CD4-positive, alpha-beta T cell treated with Interferon gamma for 1 hour (primary cell): ENCODE measurements around the gene ISG15.
"Not testable (repeated sequence)": the region's sequence is repeated elsewhere in the genome, so short reads cannot be mapped to it uniquely, and the experiment has no call there.

Experiments used
- DNase-seq: peaks from one replicate; pipeline ENCODE4 v3.0.0-alpha.2; 2020

The ISG15 gene

GRCh38 chr1:1030867-1031658 is 17.8 kb downstream of the ISG15 start:
- DNase-seq = not testable (repeated sequence)

GRCh38 chr1:1031659-1032235 is 18.4 kb downstream of the ISG15 start:
- no peak for DNase-seq

- no peak for DNase-seq
Measured at GRCh38 chr1:1032424-1032823, 19.1 kb downstream of the ISG15 start.

- peak; percentile 92 for DNase-seq
Measured at GRCh38 chr1:1033009-1033587, 19.8 kb downstream of the ISG15 start.

DNA sequence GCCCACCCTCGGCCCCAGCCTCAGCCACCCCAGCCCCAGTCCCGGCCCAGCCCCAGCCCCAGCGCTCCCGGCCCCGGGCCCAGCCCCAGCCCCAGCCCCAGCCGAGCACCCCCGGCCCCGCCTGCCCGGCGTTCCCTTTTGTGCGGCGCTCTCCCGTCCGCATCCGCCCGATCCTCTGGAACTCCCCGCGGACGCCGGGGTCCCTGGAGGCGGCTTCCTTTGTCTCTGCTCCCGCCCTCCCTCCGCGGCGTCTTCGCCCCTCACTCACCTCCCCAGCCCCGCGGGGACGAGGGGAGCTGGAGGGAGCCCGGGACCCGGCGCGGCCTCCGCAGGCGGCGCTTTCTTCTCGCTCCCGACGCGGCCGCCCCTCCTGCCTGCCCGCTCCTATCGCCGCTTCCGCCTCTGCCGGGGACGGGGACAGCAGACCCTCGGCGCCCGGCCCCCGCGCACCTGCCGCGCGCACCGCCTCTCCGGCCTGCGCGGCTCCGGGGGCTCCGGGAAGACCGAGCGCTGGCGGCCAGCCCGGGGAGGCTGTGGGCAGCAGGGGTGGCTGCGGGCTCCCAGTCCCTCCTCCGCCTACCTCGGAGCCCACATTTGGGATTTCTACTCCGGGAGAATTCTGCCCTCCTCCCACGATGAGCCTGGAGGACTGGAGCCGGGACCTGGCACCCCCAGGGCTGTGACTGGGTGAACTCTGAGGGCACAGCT is 20.6 kb downstream of the ISG15 start:
- no peak for DNase-seq

DNA sequence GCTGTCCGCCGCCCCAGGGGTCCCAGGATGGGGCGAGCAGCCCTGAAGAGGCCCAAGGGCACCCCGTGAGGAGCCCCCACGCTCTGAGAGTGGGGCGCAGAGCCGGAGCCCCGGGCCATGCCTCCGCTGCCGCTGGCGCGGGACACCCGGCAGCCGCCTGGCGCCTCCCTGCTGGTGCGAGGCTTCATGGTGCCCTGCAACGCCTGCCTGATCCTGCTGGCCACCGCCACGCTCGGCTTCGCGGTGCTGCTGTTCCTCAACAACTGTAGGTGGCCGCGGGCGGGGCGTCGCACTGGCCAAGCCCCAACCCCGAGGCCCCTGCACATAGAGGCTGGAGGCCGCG is 21.1 kb downstream of the ISG15 start:
- DNase-seq = no peak

GRCh38 chr1:1035291-1035943 is 22.1 kb downstream of the ISG15 start:
- DNase-seq = no peak

DNA sequence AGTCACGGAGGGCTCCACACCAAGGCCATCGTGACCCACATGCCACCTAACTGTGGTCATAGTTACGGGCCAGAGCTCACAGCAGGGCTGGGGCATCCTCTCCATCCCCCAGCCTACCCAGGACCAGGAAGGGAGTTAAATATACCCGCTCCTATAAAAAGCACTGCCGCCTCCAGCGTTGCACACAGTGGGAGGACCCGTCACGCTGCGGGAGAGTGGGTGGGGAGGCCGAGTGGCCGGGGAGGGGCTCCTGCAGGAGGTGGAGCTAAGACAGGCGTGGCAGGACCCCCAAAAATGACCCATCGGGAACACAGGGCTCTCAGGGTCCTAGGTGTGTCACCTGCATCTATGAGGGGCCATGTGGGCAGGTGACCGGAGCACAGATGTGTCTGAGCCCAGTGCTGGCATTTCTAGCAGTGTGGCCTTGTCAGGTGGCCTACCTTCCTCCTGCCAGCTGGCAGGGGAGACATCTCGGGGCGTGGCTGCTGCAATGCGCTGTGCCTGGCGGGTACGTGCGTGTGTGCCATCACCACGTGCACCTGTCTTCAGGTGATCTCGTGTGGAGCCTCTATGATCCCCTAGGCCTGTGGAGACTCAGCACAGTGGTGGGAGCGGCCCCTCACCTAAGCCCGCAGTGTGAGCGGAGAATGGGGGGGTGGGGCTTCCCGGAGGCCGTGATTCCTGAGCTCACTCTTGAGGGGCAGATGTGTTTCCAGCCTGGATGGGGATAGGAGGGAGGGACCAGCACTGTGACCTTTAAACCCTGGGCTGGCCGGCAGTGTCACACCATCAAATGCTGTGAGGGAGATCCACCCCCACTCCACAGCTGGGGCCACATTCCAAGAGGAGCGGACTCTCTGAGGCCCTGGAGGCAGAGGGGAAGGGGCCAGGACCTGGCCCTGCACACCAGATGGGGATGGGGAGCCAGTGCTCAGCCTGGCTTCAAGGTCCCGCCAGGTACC is 24.4 kb downstream of the ISG15 start:
- no peak for DNase-seq

DNA sequence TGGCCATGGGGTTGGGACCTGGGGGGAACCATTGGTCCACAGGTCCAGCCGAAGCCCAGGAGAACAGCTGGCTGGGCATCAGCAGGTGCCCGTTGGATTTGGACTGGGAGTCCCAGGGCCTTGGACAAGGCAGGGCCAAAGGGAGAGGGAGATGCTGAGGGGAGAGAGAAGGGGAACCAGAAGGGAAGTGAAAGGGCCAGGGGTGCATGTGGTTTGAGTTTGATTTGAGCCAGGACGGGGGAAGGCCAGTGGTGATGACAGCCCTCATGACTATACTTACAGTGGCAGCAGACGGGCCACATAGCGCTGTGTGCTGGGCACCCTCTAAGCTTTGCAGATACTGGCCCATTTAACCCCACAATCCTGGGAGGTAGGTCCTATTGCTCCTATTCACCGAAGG is 25.4 kb downstream of the ISG15 start:
- DNase-seq = no peak

DNA sequence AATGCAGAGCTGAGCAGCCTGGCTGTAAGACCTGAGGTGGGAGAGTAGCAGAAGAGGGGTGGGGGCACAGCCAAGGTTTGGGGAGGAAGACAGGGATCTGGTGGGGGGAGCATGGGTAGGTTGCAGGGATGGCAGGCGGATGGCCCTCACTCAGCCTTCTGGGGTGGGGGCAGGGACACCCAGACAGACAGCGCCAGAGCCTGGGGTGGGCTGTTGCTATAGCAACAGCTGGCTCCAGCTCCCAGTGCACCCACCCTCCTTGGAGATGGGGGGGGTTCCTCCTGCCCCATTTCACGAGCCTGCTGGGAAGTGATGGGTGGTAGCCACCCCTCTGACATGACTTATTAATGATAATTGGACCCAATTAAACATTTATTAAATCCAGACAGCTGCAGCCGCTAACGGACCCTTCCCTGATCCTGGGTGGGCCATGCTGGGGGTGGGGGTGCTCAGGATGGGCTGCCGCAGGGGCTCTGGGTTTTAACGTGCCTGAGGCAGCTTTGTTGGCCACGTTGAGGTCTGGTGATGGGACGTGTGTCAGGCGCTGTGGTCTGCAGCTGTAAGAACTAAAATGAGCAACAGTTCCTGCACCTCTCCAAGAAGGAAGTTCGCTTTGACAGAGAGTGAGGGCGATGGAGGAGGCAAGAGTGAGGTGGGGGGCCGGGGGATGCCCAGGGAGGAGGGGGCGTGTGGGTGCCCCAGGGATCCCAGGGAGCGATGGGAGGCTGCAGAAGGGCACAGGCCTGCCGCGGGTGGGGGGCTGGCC is 26.0 kb downstream of the ISG15 start:
- DNase-seq = no peak

DNA sequence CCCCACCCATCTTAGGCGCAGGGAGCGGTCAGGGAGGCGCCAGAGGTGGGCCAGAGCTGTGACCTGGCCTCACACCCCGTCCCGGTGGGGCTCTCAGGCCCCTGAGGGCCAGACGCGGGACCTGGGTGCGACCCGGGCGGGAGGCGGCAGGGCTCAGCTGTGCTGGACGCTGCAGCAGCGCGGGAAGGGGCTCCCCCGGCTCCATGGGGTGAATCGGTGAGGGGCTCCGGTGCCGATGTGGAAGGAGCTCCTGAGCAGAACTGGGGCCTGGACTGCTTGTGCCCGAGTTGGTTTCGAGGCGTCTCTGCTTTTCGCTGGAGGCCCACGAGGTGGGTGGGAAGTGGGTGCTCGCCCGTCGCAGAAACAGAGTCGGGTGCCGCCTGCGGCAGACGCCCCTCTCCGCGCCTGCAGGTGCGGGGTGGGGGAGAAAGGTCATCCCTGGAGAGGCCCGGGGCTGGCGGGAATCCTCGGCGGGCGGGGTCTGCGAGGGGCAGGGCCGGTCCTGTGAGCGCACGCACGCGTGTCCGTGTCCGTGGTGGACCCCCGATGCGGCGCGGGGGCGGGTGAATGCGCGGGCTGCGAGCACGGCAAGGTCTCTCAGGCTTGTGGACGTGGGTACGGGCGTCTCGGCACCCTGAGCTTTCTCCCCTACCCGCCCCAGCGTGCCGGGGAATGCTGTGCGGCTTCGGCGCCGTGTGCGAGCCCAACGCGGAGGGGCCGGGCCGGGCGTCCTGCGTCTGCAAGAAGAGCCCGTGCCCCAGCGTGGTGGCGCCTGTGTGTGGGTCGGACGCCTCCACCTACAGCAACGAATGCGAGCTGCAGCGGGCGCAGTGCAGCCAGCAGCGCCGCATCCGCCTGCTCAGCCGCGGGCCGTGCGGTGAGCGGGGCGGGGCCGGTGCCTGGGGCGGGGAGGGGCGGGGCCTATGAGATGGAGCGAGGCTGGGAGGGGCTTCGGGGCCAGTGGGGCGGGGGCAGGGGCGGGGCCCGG is 27.0 kb downstream of the ISG15 start:
- peak; percentile 82 for DNase-seq

GRCh38 chr1:1041092-1041523 is 27.8 kb downstream of the ISG15 start:
- no peak for DNase-seq

GRCh38 chr1:1041873-1042272 is 28.6 kb downstream of the ISG15 start:
- no peak for DNase-seq

- no peak for DNase-seq
Measured at GRCh38 chr1:1042835-1043234, 29.5 kb downstream of the ISG15 start.

- no peak for DNase-seq
Measured at GRCh38 chr1:1043411-1043810, 30.1 kb downstream of the ISG15 start.

GRCh38 chr1:1043921-1044320 is 30.6 kb downstream of the ISG15 start:
- DNase-seq = no peak

- DNase-seq = no peak
Measured at GRCh38 chr1:1044455-1045078, 31.3 kb downstream of the ISG15 start.

DNA sequence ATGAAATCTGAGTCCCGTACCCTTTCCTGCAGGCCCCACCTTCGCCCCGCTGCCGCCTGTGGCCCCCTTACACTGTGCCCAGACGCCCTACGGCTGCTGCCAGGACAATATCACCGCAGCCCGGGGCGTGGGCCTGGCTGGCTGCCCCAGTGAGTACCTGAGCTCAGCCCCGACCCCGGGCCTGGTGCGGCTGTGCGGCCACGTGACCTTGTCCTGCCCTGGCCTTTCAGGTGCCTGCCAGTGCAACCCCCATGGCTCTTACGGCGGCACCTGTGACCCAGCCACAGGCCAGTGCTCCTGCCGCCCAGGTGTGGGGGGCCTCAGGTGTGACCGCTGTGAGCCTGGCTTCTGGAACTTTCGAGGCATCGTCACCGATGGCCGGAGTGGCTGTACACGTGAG is 31.8 kb downstream of the ISG15 start:
- DNase-seq = no peak

DNA sequence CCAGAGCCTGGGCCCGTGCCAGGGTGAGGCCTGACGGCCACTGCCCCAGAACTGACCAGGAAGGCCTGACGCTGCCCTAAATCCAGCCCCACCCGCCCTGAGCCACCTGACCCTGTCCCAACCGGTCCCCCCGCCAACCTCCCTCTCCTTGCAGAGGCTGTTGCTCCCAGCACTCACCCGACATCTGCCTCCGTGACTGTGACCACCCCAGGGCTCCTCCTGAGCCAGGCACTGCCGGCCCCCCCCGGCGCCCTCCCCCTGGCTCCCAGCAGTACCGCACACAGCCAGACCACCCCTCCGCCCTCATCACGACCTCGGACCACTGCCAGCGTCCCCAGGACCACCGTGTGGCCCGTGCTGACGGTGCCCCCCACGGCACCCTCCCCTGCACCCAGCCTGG is 32.9 kb downstream of the ISG15 start:
- no peak for DNase-seq

- DNase-seq = no peak
Measured at GRCh38 chr1:1046767-1047166, 33.5 kb downstream of the ISG15 start.
